Measurements from ENCODE around the gene SORCS3.

Gene SORCS3

DNA sequence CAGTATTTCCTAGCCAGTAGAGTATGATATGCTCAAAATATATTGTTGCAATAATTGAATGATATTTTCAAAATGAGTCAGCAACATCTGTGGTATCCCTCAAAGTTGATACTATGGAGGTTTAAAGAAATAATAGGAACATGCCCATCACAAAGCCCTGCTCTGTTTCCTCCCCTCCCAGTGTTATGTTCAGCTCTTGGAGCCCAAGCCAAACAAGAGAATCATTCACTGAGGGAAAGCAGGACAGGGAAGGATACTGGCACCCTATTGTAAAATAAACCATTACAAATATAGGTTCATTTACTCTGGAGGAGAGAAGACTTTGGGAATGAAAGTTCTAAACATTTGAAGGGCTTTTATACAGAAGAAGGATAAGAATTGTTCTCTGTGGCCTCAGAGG, 37.6 kb downstream of the SORCS3 start:
- TF ChIP-seq, protein P1, sequence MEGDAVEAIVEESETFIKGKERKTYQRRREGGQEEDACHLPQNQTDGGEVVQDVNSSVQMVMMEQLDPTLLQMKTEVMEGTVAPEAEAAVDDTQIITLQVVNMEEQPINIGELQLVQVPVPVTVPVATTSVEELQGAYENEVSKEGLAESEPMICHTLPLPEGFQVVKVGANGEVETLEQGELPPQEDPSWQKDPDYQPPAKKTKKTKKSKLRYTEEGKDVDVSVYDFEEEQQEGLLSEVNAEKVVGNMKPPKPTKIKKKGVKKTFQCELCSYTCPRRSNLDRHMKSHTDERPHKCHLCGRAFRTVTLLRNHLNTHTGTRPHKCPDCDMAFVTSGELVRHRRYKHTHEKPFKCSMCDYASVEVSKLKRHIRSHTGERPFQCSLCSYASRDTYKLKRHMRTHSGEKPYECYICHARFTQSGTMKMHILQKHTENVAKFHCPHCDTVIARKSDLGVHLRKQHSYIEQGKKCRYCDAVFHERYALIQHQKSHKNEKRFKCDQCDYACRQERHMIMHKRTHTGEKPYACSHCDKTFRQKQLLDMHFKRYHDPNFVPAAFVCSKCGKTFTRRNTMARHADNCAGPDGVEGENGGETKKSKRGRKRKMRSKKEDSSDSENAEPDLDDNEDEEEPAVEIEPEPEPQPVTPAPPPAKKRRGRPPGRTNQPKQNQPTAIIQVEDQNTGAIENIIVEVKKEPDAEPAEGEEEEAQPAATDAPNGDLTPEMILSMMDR (IDR thresholded peaks at IDR 0.05; ENCODE audit: low read depth, low read length) = no peak
- no peak overlapping the region for H3K4me3 ChIP-seq (ENCODE audit: low read depth, low read length)

DNA sequence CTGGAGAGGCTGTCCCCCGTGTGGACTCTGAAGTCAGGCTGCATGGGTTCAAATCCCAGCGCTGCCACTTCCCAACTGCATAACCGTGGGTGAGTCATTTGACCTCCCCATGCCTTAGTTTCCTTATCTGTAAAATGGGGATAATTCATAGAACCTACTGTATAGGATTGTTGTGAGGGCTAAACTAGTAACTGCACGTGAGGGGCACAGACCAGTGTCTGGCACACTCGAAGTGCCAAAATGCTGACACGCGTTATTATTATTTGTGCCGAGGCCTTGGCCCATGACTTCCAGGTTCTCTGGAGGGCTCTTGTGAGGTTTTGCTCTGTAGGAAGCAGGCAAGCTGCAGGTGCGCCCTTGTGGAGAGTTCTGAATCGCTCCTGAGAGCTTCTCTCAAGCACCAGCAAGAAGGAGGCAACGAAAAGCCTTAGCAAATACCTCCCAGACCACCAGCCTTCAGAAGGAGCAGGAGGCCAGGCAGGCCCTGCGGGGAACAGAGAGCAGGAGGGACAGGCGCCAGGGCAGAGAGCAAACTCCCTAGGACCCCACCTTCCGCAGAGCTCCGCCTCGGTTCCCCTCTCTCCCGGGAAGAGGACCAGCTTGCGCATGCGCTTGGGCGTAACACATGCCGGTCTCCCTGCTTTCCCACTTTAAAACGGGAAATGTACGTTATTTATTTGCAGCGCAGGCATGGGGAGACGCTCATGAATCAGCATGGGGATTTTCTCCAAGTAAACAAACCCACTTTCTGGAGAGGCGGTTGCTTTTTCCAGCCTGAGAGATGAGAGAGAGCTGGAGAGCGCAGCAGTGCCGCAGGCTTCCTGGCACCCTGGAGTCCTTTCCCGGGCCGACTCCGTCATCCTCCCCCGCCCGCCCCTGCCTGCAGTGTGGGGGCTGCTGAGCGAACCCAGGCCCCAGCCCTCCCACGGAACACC, 39.6 kb downstream of the SORCS3 start:
- TF ChIP-seq, protein P1 (IDR thresholded peaks at IDR 0.05; ENCODE audit: low read depth, low read length) = no peak
- H3K4me3 ChIP-seq (ENCODE audit: low read depth, low read length) = no peak overlapping the region

DNA sequence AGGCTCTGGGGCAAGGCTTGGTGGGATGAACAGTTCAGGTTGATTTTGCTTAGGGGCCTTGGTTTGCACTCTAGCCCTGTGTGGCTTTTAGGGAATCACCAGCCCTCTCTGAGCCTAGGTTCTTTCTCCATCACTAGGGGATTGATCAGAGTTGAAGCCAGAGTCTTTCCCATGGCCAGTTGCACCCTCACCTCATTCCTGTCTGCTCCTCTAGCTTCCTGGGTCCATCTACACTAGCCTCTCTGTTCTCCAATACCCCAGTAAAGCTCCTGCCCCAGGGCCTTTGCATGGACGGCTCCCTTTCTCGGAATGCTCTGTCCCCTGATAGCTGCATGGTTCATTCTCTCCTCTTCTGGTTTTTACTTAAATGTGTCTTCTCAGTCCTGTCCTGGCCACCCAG, 40.4 kb downstream of the SORCS3 start:
- TF ChIP-seq, protein P1 (IDR thresholded peaks at IDR 0.05; ENCODE audit: low read depth, low read length) = no peak
- no peak overlapping the region for H3K4me3 ChIP-seq (ENCODE audit: low read depth, low read length)

DNA sequence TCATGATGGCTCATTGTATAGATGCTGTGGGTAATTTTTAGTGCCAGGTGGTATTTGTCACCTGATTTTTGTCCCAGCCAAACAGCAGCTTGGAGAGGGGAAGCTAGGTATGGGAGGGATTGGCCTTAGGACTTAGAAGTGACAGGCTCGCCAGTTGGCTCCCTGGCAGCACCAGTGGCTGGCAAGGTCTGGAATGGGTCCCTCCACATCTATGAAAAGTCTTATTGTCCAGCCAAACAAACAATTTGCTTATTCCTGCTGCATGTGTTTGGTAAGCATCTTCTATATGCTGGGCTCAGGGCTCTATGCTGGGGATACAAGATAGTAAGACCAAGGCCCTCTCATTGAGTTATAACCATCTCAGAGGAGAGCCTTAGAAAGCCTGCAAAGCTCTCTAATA, 42.5 kb downstream of the SORCS3 start:
- TF ChIP-seq, protein P1 (IDR thresholded peaks at IDR 0.05; ENCODE audit: low read depth, low read length) = no peak
- no peak overlapping the region for H3K4me3 ChIP-seq (ENCODE audit: low read depth, low read length)

DNA sequence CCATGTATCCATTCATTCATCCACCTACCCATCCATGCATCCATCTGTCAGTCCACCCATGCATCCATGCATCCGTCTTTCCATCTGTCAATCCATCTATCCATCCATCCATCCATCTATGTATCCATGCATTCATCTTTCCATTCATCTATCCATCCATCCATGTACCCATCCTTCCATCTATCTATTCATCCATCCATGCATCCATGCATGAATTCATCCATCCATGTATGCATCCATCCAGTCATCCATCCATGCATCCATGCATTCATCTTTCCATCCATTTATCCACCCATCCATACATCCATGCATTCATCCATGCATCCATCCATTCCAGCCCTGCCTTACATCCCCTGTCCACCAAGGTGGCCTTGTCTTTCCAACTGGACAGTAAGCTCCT, 45.7 kb downstream of the SORCS3 start:
- no peak overlapping the region for H3K4me3 ChIP-seq (ENCODE audit: low read depth, low read length)
- TF ChIP-seq, protein P1 (IDR thresholded peaks at IDR 0.05; ENCODE audit: low read depth, low read length) = no peak

DNA sequence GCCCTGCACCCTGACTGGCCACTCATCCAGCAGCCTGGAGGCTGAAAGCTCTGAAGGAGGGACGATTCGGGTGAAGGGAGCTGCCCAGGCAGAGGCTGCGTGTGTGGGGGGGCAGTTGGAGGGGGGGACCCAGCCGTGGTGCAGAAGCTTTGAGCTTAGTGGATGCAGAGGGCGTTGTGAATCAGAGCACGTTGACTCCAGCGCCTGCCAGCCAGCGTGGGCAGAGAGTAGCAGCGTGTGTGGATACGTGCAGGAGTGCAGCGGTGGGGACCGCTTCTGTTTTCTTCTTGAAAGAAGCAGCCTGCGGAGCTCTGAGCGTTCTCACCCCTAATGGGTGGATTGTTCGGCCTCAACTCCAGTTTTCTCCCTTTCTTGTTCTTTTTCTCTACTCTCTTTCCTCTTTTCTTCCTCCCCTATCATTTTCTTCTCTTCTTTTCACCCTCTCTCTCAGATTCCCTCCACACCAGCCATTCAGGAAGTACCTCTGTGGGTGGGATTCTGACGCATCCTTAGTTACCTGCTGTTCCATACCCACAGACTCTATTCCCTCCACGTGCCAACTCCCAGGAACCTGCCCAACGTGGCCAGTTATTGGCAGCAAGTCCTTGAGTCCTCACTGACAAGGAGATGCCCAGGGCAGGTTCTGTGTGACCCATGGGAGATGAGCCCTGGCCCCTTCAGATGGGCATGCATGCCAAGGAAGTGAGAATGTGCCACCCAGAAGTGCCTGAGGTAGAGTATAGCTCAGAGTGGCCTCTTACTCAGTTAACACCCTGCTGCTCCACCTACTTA, 47.4 kb downstream of the SORCS3 start:
- TF ChIP-seq, protein P1 (IDR thresholded peaks at IDR 0.05; ENCODE audit: low read depth, low read length) = no peak
- H3K4me3 ChIP-seq (ENCODE audit: low read depth, low read length) = no peak overlapping the region

DNA sequence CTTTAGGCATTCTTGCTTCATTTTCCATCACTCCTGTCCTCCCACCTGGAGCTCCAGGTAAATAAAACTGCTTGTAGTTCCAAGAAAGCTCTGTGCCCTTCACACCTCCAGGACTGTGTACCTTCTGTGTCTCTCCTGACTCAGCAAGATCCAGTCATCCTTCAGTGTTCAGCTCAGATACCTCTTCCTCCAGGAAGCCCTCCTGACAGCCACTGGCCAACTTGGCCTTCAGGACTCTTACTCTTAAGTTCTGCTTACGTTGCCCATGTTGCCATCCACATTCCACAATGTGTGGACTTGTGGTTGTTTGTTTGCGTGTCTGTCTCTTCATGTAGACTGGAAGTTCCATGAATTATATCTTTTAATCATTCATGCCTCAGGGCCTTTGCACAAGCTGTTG, 48.0 kb downstream of the SORCS3 start:
- H3K4me3 ChIP-seq (ENCODE audit: low read depth, low read length) = no peak overlapping the region
- TF ChIP-seq, protein P1 (IDR thresholded peaks at IDR 0.05; ENCODE audit: low read depth, low read length) = no peak

Measured in WI38 (cell line).